ENCODE data around the gene CCDC70.

The CCDC70 gene

DNA sequence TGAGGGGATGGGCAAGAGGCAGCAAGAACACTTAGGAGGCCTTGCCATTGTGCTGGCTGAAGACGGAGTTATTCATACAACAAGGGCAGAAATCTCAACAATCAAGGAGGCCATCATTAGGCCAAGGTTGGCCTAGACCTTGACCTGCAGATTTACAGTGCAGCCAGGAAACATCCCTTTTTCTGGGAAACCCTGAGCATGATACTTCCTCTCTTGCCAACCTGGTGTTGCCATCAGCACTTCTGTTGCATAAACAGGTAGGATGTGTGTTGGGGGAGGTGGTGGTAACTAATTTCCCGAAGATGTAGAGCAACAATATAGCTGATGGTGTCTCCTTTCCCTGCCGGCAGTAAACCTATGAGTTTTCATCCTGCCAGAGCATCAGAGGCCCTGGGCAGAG, 24.8 kb upstream of the CCDC70 start:
- no peak for DNase-seq (ENCODE audit: low read depth)
- TF ChIP-seq, protein P1, sequence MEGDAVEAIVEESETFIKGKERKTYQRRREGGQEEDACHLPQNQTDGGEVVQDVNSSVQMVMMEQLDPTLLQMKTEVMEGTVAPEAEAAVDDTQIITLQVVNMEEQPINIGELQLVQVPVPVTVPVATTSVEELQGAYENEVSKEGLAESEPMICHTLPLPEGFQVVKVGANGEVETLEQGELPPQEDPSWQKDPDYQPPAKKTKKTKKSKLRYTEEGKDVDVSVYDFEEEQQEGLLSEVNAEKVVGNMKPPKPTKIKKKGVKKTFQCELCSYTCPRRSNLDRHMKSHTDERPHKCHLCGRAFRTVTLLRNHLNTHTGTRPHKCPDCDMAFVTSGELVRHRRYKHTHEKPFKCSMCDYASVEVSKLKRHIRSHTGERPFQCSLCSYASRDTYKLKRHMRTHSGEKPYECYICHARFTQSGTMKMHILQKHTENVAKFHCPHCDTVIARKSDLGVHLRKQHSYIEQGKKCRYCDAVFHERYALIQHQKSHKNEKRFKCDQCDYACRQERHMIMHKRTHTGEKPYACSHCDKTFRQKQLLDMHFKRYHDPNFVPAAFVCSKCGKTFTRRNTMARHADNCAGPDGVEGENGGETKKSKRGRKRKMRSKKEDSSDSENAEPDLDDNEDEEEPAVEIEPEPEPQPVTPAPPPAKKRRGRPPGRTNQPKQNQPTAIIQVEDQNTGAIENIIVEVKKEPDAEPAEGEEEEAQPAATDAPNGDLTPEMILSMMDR (IDR thresholded peaks at IDR 0.05; ENCODE audit: insufficient read depth, low read depth, low read length, missing control alignments): no peak
- no peak overlapping the region for H3K4me3 ChIP-seq (ENCODE audit: low read length)

DNA sequence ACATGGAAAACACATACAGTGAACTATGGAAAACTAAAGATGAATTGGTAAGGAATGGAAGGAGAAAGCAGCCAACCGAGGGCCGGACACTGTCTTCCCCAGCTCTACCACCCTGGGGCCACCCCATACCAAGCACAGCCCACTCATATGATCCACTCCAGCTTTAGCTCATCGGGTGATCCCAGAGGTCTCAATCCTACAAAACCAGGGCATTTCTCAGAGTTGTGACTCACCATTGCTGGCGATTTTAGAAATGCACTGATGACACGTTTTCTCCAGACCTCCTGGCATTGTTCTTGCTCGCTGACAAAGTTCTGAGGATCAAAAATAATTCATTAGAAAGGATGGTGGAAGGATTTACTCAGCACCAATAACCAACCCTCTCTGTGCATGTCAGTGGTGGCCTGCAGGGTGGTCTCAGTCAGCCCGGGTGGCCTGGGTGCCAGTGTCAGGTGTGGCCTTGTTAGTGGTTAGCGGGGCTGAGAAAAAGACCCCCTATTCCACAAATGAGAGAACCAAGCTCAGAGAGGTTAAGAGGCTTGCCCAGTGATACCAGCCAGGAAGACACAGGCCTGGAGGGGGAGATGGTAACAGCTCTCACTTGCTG, 23.4 kb upstream of the CCDC70 start:
- no peak for DNase-seq (ENCODE audit: low read depth)
- no peak overlapping the region for H3K4me3 ChIP-seq (ENCODE audit: low read length)
- TF ChIP-seq, protein P1 (IDR thresholded peaks at IDR 0.05; ENCODE audit: insufficient read depth, low read depth, low read length, missing control alignments): no peak

DNA sequence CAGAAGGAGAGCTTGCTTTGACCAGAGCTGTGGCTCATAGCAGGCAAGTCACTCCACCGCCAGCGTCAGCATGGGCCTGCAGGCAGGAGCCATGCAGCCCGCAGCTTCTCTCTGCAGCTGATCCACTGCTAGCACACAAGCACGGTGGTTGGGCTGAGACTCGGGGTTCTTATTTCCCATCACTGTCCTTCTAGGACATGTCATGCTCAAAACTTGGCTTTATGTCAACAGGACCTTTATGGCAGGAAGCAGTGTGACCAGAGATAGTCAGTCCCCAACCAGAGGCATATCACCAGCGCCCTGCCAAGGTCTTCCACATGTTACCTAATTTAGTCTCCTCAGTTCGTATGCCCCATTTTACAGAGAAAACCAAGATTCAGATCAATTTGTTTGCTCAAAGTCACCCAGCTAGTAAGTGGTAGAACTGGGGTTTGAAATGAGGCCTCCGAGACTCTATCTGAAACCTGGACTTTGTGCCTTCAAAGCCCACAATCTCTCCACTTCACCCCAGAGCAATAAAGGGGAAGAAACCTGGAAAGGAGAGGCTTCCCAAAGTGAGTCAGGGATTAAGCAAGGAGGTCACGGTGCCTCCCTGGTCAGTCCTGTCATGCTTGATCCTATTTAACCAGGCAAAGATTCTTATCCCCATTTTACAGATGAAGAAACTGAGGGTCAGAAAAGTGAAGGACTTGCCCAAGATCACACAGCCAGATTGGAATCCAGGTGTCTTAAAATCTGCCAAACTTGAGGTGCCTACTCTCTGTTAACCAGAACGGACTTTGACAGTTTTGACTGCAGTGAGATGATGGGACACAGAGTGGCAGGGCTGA, 21.8 kb upstream of the CCDC70 start:
- no peak overlapping the region for H3K4me3 ChIP-seq (ENCODE audit: low read length)
- TF ChIP-seq, protein P1 (IDR thresholded peaks at IDR 0.05; ENCODE audit: insufficient read depth, low read depth, low read length, missing control alignments): no peak

DNA sequence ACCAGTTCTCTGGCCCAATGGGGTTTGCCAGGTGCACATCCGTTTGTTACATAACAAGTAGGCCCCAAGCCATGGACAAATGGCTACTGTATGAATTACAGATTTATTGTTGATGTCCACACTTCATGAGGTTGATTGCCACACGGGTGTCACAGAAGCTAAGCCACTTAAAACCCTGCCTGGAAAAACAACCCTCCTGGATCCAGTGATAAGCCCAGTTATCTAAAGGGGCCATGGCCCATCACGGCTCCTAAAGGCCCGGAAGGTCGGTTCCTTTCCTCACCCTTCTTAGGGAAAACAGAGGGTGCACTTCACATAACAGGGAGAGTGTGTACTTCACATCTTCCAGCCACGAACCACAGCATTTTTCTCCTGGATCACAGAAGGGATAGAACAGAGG, 20.9 kb upstream of the CCDC70 start:
- TF ChIP-seq, protein P1 (IDR thresholded peaks at IDR 0.05; ENCODE audit: insufficient read depth, low read depth, low read length, missing control alignments): no peak
- H3K4me3 ChIP-seq (ENCODE audit: low read length): no peak overlapping the region
- no peak for DNase-seq (ENCODE audit: low read depth)

More for the DNA sequence above, 21.8 kb upstream of the CCDC70 start:
- DNase-seq (ENCODE audit: low read depth): no peak

DNA sequence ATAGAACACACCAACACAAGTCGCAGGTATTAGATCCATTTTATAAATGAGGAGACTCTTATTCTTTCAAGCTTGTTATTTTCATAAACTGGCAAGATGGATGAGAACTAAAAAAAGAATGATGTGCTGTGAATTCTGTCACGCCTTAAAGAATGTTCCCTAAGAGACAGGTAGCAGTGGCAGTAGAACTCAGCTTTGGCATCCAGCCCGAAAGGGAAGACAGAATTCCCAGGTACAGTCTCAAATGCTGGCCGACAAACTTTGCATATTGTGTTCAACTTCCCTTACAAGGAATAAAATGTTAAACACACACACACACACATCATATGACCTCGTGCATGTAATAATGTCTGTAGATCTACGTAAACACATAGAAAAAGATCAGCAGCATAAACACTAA, 20.0 kb upstream of the CCDC70 start:
- DNase-seq (ENCODE audit: low read depth): no peak
- TF ChIP-seq, protein P1 (IDR thresholded peaks at IDR 0.05; ENCODE audit: insufficient read depth, low read depth, low read length, missing control alignments): no peak
- no peak overlapping the region for H3K4me3 ChIP-seq (ENCODE audit: low read length)

DNA sequence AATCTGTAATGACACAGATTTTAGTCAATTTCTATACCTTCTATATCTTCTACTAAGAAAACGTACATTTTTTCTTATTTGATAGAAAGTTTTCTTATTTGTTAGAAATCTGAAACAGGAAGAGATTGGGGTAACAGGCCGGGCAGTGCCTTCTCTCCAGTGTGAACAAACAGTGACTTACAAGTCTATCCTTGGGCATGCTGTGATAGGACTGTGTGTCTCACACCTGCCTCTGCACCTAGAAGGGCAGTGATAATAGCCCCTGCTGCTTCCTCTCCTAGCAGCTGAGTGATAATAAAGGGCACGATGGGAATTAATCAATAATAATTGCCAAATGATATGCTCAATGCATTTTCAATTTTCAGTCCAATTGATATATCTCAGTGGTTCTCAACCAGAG, 18.2 kb upstream of the CCDC70 start:
- no peak for DNase-seq (ENCODE audit: low read depth)
- no peak overlapping the region for H3K4me3 ChIP-seq (ENCODE audit: low read length)
- TF ChIP-seq, protein P1 (IDR thresholded peaks at IDR 0.05; ENCODE audit: insufficient read depth, low read depth, low read length, missing control alignments): no peak

Measured in epithelial cell of esophagus (primary cell).